ENCODE measurements around the gene GULP1. TPM values are rescaled to one million over a fixed set of nuclear protein-coding genes. Genes with fewer than 3 reads are reported as not detected.

GULP1 gene
- total RNA-seq, 1 donor from 2014 or later, result 1.2 TPM

GRCh38 chr2:188628989-188629752 lies 337.5 kb downstream of the GULP1 start:
- DNase-seq (ENCODE audit: low spot score) (no peak), ATAC-seq (no peak)

DNA sequence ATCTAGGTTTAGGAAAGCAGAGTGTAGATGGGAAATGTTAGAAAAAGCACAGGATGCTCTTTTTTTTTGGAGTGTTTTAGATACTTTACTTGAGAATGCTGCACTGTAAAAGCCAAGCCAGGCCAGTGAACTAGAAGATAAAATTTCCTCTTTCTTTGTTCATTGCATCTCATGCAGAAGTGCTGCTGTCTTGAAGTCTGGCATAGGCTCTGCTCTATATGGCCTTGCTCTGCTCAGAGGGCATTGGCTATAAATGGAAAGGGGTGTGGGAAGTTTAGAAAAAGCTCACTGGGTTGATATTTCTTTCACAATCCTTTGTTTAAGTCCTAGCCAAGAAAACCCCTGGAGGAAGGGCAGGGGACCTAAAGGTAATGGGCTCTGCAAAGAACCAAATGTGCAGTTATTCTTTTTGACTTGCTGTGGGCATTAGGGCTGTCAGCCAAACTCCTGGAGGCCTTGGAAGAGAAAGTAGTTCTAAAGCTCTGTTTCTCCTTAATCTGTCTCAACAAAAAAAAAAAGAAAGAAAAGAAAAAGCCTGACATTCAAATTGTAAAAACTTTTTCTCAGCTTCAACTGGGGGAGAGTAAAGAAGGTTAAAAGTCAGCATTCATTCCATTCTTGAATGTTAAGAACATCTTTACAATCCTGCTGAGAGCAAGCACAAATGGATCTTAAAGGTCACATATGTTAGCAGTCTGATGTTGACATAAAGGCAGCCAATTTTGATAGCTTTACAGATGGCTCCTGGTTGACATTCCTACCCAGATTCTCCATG lies 338.3 kb downstream of the GULP1 start:
- no peak for DNase-seq (ENCODE audit: low spot score)
- ATAC-seq, result no peak

DNA sequence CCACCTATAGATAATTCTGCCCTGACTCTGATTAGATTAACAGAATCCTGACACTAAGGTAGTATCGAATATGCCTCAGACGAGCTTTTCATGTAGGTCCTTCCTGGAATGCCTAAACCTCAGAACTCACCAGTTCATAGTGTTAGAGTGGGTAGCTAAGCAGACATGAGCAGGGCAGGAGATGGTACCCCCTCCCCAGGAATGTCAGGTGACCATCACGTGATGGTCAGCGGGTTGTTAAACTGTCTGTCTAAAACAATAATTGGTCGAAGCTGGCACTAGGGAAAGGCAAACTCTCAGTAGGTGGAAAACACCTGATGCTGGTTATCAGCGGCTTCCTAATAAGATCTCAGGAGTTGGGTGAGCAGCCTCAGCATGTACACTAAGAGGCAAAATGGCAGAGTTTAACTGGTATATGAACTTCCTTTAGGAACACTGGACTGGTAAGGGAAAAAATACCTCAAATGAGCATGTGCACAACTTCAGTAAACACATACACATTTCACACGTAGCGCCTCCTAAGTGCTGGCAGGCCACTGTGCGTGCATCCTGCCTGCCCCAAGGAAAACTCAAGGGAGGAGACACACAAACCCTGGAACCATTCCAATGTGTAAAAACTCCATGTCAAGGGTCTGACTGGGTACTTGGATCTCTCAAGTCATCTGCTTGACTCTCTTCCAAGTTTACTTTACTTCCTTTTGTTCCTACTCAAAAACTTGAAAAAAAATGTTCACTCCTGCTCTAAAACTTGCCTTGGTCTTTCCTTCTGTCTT lies 339.5 kb downstream of the GULP1 start:
- no peak for ATAC-seq
- no peak for DNase-seq (ENCODE audit: low spot score)

DNA sequence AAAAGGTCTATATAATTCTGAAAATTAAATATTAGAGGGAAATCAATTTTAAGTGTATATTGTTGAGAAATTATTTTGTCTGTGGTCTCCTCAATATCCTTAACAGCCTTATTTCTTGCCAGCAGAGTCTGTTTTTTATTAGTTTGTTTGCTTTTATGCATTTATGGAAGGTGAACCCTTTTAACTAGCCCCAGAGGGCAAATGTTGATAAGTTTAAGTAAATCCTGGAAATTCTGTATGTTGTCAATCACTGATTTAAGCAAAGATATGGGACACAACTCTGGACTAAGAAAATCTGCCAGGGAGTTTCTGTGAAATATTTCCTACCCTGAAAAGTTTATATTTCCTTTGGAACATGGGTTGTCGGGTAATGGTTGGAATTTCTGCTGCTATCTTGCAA lies 343.0 kb downstream of the GULP1 start:
- no peak for DNase-seq (ENCODE audit: low spot score)
- ATAC-seq, result no peak

All from left lobe of liver (tissue), 2 donors.